NT2/D1 (cell line): ENCODE data around the gene EEFSEC.

Experiments used
- DNase-seq: peaks from one replicate; pipeline ENCODE4 v3.0.0-alpha.2; 2011; ENCODE audit warnings: low read depth, low spot score
- H3K27me3 ChIP-seq: 2 replicates; pipeline ENCODE4 v1.6.0; 2011; ENCODE audit warnings: mild to moderate bottlenecking; ENCODE audit not compliant: insufficient read length, insufficient read depth
- H3K36me3 ChIP-seq: 2 replicates; pipeline ENCODE4 v1.6.1; 2011; ENCODE audit warnings: mild to moderate bottlenecking, low read length, mixed read lengths; ENCODE audit not compliant: insufficient read depth, insufficient read length
- H3K4me1 ChIP-seq: 2 replicates; pipeline ENCODE4 v1.5.1; 2011; ENCODE audit not compliant: insufficient read depth, insufficient read length
- H3K4me3 ChIP-seq: 2 replicates; pipeline ENCODE4 v1.5.1; 2011; ENCODE audit warnings: low read depth; ENCODE audit not compliant: insufficient read length
- H3K9ac ChIP-seq: 2 replicates; pipeline ENCODE4 v1.6.0; 2011; ENCODE audit warnings: low read depth; ENCODE audit not compliant: insufficient read length
- H3K9me3 ChIP-seq: 2 replicates; pipeline ENCODE4 v1.5.1; 2011; ENCODE audit warnings: mild to moderate bottlenecking, low read length; ENCODE audit not compliant: insufficient read depth
- SUZ12 ChIP-seq: IDR thresholded peaks from 2 replicates; pipeline ENCODE4 v1.6.1; 2011; ENCODE audit not compliant: insufficient read length, insufficient read depth; ENCODE audit errors: extremely low read depth
- YY1 ChIP-seq: IDR thresholded peaks from 2 replicates; pipeline ENCODE4 v1.6.1; 2011; ENCODE audit not compliant: insufficient read length, insufficient read depth
- ZNF274 ChIP-seq: IDR thresholded peaks from 2 replicates; pipeline ENCODE4 v1.6.1; 2011; ENCODE audit warnings: mild to moderate bottlenecking, low read depth, low read length

EEFSEC gene

DNA sequence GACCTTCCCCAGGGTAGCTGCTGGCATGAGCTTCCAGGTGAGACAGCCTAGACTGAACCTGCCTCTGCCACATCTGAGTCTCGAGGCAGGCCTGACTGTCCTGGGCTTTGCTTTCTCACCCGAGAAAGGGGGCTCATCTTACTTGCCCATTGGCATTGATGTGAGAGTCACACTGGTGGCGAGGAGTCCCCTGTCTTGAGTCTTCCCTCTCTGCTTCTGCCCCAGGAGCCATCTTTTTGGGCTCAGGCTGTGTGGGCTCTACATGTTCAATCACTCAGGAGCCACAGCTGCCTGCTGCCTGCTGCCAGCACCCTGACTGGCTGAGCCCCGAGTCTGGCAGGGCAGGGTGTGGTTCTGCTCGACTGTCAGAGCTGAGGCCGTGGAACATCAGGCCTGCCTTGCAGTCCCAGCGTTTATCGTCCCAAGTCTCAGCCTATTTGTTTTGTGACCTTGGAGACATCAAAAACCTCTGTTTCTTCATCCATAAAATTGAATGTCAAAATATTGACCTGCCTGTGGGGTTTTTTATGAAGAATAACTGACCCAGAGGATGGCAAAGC lies 180.9 kb downstream of the EEFSEC start:
- H3K9me3 ChIP-seq, result no peaks in the 10 kb centered on the region
- H3K9ac ChIP-seq, result peak overlapping the region; percentile 6

DNA sequence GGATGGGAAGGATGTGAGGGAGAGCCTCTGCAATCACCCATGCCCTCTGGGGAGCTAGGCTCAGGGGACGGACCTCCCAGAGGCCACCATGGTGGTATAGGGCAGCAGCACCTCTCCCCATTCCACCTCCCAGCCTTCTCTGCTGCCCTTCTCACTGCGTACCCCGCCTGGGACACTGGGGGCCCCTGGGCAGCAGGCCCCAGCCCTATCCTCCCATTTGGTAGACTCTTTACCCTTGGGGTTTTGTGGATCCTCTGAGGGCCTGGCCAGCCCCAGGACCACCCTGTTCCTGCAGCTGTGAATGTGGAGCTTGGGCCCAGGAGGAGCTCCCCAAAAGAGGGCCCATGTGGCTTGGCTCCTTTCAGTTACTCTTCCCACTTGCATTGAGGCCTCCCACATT lies 181.5 kb downstream of the EEFSEC start:
- no peak for TF ChIP-seq ZNF274
- TF ChIP-seq YY1, result no peak
- TF ChIP-seq SUZ12, result no peak
- no peak overlapping the region for H3K4me3 ChIP-seq

More for the DNA sequence above, 180.9 kb downstream of the EEFSEC start:
- H3K36me3 ChIP-seq, result no peaks in the 10 kb centered on the region
- no peak for DNase-seq
- no peak overlapping the region for H3K4me3 ChIP-seq
- H3K4me1 ChIP-seq, result peaks cover 7% of the 10 kb centered on the region
- no peak for TF ChIP-seq ZNF274
- TF ChIP-seq YY1, result no peak
- no peak for TF ChIP-seq SUZ12
- H3K27me3 ChIP-seq, result no peaks in the 10 kb centered on the region

DNA sequence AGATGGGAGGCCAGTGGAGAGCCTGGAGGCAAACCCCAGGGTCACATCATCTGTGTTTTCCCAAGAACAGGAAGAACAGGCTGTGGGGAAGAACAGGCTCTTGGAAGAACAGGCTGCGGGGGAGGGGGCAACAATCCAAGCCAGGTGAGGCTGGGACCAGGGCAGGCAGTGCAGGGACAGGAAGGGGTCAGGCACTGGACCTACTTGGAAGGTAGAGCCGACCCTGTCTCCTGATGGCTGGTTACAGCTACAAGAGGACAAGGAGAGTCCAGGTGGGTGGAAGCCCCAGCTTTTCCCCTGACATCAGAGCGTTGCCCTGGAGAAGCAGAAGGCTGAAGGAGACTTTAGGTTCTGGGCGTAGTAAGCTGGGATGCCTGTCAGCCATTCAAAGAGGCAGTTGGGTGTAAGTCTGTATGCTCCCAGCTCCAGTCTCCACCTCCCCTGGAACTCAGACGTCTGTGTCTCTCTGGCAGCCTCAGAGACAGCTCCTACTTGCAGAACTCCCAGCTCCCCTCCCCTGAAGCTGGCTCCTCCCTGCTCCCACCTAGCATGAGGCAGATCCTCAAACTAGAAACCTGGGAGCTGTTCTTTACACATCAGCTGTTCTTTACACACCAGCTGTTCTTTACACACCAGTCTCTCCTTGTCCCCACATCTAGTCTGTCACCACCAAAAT lies 182.5 kb downstream of the EEFSEC start:
- no peaks in the 10 kb centered on the region for H3K36me3 ChIP-seq
- H3K9me3 ChIP-seq, result no peaks in the 10 kb centered on the region
- no peak overlapping the region for H3K4me3 ChIP-seq
- no peak for DNase-seq
- H3K4me1 ChIP-seq, result peaks cover 8% of the 10 kb centered on the region
- H3K9ac ChIP-seq, result no peak overlapping the region
- TF ChIP-seq YY1 (no peak), SUZ12 (no peak), ZNF274 (no peak)
- no peaks in the 10 kb centered on the region for H3K27me3 ChIP-seq

More for the DNA sequence above, 181.5 kb downstream of the EEFSEC start:
- no peak overlapping the region for H3K9ac ChIP-seq
- peaks cover 5% of the 10 kb centered on the region for H3K4me1 ChIP-seq
- H3K27me3 ChIP-seq, result no peaks in the 10 kb centered on the region
- H3K9me3 ChIP-seq, result no peaks in the 10 kb centered on the region
- H3K36me3 ChIP-seq, result no peaks in the 10 kb centered on the region
- no peak for DNase-seq

DNA sequence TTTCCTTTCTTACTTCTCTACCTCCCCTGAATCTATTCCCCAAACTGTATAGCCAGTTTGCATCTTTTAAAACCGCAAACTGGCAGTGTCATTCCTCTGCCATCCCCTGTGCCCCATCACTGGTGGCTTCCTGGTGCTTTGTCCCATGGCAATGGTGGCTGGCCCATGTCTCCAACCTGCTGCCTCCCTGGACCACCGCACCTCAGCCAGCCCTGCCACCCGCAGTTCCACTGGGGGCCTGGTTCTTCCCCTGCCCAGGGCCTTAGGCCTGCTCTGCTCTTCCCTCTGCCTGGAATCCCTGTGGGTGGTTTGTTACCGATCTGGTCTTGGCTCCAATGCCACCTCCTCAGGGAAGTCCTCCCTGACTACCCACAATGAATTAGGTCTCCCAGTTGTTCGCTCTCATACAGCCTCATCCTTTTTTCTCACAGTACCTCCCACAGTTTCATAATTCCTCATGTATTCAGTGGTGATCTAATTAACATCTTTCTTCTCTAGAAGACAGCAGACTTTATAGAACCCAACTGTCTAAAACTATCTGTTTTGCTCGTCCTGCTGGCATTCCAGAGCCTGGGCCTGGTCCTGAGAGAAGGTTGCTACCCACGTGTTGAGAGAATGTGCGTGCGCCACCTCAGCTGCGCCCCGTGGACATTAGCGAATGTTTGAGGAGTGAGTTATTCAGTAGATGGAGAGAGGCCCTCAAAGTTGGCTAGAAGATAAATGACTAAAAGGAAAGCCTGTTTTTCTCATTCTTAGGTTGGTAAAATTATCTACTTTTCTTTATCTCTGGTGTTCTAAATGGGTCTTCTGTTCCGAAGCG lies 183.3 kb downstream of the EEFSEC start:
- Histone ChIP-seq H3K27me3 (no peaks in the 10 kb centered on the region), H3K36me3 (peaks cover 5% of the 10 kb centered on the region), H3K9me3 (no peaks in the 10 kb centered on the region), H3K4me3 (no peak overlapping the region), H3K9ac (no peak overlapping the region), H3K4me1 (peaks cover 12% of the 10 kb centered on the region)
- no peak for DNase-seq
- TF ChIP-seq ZNF274 (no peak), YY1 (no peak), SUZ12 (no peak)

DNA sequence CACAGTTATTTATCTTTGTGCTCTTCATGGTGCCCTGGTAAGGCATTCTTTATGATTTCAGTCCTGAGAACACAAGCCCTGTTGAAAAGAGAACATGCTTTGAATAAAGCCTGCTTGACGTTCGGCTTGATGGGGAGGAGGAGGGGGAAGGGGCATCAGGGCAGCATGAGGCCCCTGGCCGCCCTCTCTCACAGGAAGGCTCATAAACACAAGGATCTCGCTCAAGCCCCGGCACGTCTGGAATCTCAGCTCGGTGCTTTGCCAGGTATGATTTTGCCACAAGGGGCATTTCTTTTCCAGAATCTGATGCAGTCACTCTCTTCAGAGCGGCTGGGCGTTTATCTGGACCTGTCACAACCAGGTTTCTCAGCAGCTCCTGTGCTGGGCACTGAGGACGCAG lies 184.0 kb downstream of the EEFSEC start:
- H3K4me1 ChIP-seq, result peaks cover 12% of the 10 kb centered on the region
- no peak overlapping the region for H3K4me3 ChIP-seq
- H3K9ac ChIP-seq, result no peak overlapping the region
- DNase-seq, result no peak
- H3K27me3 ChIP-seq, result no peaks in the 10 kb centered on the region
- no peaks in the 10 kb centered on the region for H3K9me3 ChIP-seq
- peaks cover 12% of the 10 kb centered on the region for H3K36me3 ChIP-seq
- TF ChIP-seq YY1 (no peak), SUZ12 (no peak), ZNF274 (no peak)

DNA sequence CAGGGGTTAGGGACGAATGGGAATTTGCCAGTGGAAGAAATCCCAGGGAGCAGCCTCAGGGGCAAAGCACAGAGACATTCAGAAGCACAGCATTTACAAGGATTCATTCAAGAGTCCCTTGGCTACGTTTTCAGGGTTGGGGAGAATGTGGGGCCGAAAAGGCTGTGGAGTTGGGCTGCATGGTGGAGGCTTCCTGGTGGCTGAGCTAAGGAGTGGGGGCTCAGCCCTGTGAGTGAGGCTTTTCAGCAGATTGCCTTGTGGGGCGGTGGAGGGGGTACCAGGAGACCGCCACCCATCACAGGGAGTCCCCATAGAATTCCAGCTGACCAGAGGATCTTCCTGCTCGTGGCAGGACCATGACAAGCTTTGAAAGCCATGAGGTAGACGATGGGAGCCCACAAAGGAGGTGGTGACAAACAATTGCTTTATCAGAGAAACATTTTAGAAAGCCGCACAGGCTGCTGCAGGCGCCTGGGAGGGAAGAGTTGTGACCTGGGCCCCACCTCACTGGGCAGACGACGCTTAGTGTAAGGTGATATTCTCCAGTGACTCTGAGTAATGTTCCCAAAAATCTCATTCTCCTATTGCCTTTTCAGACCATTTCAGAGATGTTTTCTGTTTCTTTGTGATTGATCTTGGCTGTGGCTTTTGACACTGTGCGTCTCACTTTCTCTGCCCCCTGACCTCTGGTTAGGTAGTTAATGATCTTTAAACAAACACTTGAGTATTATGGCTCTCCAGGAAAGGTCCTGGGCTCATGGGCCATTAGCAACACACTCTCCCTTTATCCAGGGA lies 185.5 kb downstream of the EEFSEC start:
- Histone ChIP-seq H3K4me1 (peaks cover 17% of the 10 kb centered on the region), H3K36me3 (peaks cover 12% of the 10 kb centered on the region), H3K4me3 (no peak overlapping the region), H3K9me3 (no peaks in the 10 kb centered on the region), H3K9ac (no peak overlapping the region), H3K27me3 (no peaks in the 10 kb centered on the region)
- no peak for DNase-seq
- TF ChIP-seq ZNF274 (no peak), YY1 (no peak), SUZ12 (no peak)
